Loucy (cell line): ENCODE data around the gene NUAK2.

Source experiments
- EZH2phosphoT487 ChIP-seq: fragments of 200-600 bp; IDR thresholded peaks from 2 replicates; pipeline ENCODE4 v1.6.1; 2018; ENCODE audit warnings: antibody characterized with exemption, mild to moderate bottlenecking, moderate library complexity, borderline replicate concordance
- TF ChIP-seq, protein P1 (sequence below): fragments of 200-600 bp; sonication (generic); conservative IDR thresholded peaks from 2 replicates; pipeline ENCODE4 v1.5.1; 2014; ENCODE audit warnings: mild to moderate bottlenecking, antibody characterized with exemption, low read length

DNA sequence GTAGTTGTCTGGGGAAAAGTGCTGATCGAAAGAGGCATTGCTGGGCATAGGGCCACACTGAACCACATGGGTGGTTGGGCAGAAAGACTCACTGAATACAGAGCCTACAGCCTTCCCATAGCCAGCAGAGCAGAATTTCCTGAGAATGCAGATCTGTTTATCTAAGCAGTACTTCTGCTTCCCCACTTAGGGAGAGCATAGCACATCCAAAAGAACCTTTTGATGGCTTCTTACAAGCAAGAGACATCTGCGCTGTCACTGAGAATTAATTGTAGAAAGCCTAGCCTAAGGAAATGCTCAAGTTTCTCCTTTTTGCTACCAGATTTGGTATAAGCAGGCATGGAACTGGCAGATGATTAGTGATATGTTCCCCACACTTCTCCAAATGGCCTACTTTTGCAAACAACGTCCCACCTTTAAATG lies 48.2 kb upstream of the NUAK2 start:
- TF ChIP-seq EZH2phosphoT487 = no peak
- TF ChIP-seq, protein P1, sequence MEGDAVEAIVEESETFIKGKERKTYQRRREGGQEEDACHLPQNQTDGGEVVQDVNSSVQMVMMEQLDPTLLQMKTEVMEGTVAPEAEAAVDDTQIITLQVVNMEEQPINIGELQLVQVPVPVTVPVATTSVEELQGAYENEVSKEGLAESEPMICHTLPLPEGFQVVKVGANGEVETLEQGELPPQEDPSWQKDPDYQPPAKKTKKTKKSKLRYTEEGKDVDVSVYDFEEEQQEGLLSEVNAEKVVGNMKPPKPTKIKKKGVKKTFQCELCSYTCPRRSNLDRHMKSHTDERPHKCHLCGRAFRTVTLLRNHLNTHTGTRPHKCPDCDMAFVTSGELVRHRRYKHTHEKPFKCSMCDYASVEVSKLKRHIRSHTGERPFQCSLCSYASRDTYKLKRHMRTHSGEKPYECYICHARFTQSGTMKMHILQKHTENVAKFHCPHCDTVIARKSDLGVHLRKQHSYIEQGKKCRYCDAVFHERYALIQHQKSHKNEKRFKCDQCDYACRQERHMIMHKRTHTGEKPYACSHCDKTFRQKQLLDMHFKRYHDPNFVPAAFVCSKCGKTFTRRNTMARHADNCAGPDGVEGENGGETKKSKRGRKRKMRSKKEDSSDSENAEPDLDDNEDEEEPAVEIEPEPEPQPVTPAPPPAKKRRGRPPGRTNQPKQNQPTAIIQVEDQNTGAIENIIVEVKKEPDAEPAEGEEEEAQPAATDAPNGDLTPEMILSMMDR = no peak
